HepG2 (cell line): Measurements from ENCODE around the gene PLIN5. TPM values are rescaled to one million over a fixed set of nuclear protein-coding genes. Genes with fewer than 3 reads are reported as not detected.

Source experiments
- ATF7-NPFF ChIP-seq: sonication (generic); formaldehyde crosslinking; IDR thresholded peaks from 2 replicates; pipeline ENCODE4 v1.8.1; 2023; ENCODE audit warnings: mild to moderate bottlenecking, low read depth, missing genetic modification reagents, moderate library complexity
- CBX5 ChIP-seq: sonication (generic); formaldehyde crosslinking; IDR thresholded peaks from 2 replicates; pipeline ENCODE4 v1.4.0; 2020; ENCODE audit warnings: missing genetic modification reagents, borderline replicate concordance
- CREM ChIP-seq, 2 experiments: sonication (generic) in 1 of 2; formaldehyde crosslinking in 1 of 2; IDR thresholded peaks; 2 replicates each; pipeline versions ENCODE4 v1.4.0 to v1.6.1; 2016 to 2020; ENCODE audit warnings: antibody characterized with exemption in 1 of 2, mild to moderate bottlenecking in 1 of 2, missing genetic modification reagents in 1 of 2
- FLYWCH1 ChIP-seq: sonication (generic); formaldehyde crosslinking; IDR thresholded peaks from 2 replicates; pipeline ENCODE4 v1.8.1; 2023; ENCODE audit warnings: mild to moderate bottlenecking, missing genetic modification reagents
- FOXJ3 ChIP-seq: sonication (generic); formaldehyde crosslinking; IDR thresholded peaks from 2 replicates; pipeline ENCODE4 v1.4.0; 2020; ENCODE audit warnings: missing genetic modification reagents, mild to moderate bottlenecking, borderline replicate concordance
- HCFC1 ChIP-seq: fragments of 150-350 bp; IDR thresholded peaks from 2 replicates; pipeline ENCODE4 v1.6.1; 2014; ENCODE audit warnings: low read depth, low read length
- KLF11 ChIP-seq: IDR thresholded peaks from 2 replicates; pipeline ENCODE4 v1.6.1; 2016; ENCODE audit warnings: missing compliant biosample characterization
- MED13 ChIP-seq: sonication (generic); formaldehyde crosslinking; IDR thresholded peaks from 2 replicates; pipeline ENCODE4 v1.5.0; 2020; ENCODE audit warnings: missing genetic modification reagents
- NFE2L2 ChIP-seq: fragments of 150-350 bp; IDR thresholded peaks from 2 replicates; pipeline ENCODE4 v1.6.1; 2014; ENCODE audit warnings: low read length
- ZFP36L1 ChIP-seq: sonication (generic); formaldehyde crosslinking; IDR thresholded peaks from 2 replicates; pipeline ENCODE4 v1.8.0; 2022; ENCODE audit warnings: mild to moderate bottlenecking, missing genetic modification reagents, moderate library complexity
- ZNF329 ChIP-seq: sonication (generic); formaldehyde crosslinking; IDR thresholded peaks from 2 replicates; pipeline ENCODE4 v1.9.0; 2021; ENCODE audit warnings: low read depth, mild to moderate bottlenecking, missing genetic modification reagents
- ZNF34 ChIP-seq: sonication (generic); formaldehyde crosslinking; IDR thresholded peaks from 2 replicates; pipeline ENCODE4 v1.4.0; 2020; ENCODE audit warnings: mild to moderate bottlenecking, missing genetic modification reagents, borderline replicate concordance
- ZNF552 ChIP-seq: sonication (generic); formaldehyde crosslinking; IDR thresholded peaks from 2 replicates; pipeline ENCODE4 v1.9.0; 2022; ENCODE audit warnings: missing genetic modification reagents, mild to moderate bottlenecking, borderline replicate concordance
- ZNF562 ChIP-seq: sonication (generic); formaldehyde crosslinking; IDR thresholded peaks from 2 replicates; pipeline ENCODE4 v1.8.0; 2022; ENCODE audit warnings: missing genetic modification reagents, borderline replicate concordance
- ZNF720 ChIP-seq: sonication (generic); formaldehyde crosslinking; IDR thresholded peaks from 2 replicates; pipeline ENCODE4 v1.4.0; 2020; ENCODE audit warnings: missing genetic modification reagents
- ZNF788 ChIP-seq: sonication (generic); formaldehyde crosslinking; IDR thresholded peaks from 2 replicates; pipeline ENCODE4 v1.5.0; 2020; ENCODE audit warnings: mild to moderate bottlenecking, missing genetic modification reagents, borderline replicate concordance
- ZNF792 ChIP-seq: IDR thresholded peaks from 2 replicates; pipeline ENCODE4 v1.6.1; 2016
- polyA plus RNA-seq, 8 experiments: library from polyadenylated mRNA; depleted of rRNA in 3 of 8; stranded (reverse) in 7 of 8; unstranded in 1 of 8; fragments of >200 nt; fragmentation: Illumina TruSeq in 4 of 8; extraction: Trizol in 4 of 8; gene quantifications; 2 replicates each; pipeline versions ENCODE4 v1.2.1 to v1.2.3, GENCODE V29; 2011 to 2016; ENCODE audit warnings: low read depth in 4 of 8, missing spikeins in 1 of 8, mixed read lengths in 1 of 8; ENCODE audit not compliant: insufficient read depth in 1 of 8
- total RNA-seq, 5 experiments: library from RNA; depleted of rRNA; stranded (reverse); fragments of >200 nt; fragmentation: Illumina TruSeq; extraction: Trizol; gene quantifications; 2 replicates each; pipeline ENCODE4 v1.2.3, GENCODE V29; 2016; ENCODE audit warnings: low read depth in 1 of 5
- TF ChIP-seq, protein P1 (sequence below): sonication (generic); formaldehyde crosslinking; IDR thresholded peaks from 2 replicates; pipeline ENCODE4 v1.8.0; 2022; ENCODE audit warnings: missing genetic modification reagents, mild to moderate bottlenecking, inconsistent platforms, borderline replicate concordance
- TF ChIP-seq, protein P2 (sequence below): sonication (generic); formaldehyde crosslinking; IDR thresholded peaks from 2 replicates; pipeline ENCODE4 v1.5.1; 2020; ENCODE audit warnings: mild to moderate bottlenecking, moderate library complexity, missing genetic modification reagents
- TF ChIP-seq, protein P3 (sequence below): sonication (generic); formaldehyde crosslinking; IDR thresholded peaks from 2 replicates; pipeline ENCODE4 v1.4.0; 2020; ENCODE audit warnings: mild to moderate bottlenecking, missing genetic modification reagents
- TF ChIP-seq, protein P4 (sequence below): sonication (generic); formaldehyde crosslinking; IDR thresholded peaks from 2 replicates; pipeline ENCODE4 v1.8.1; 2023; ENCODE audit warnings: mild to moderate bottlenecking, moderate library complexity, missing genetic modification reagents
- TF ChIP-seq, protein P5 (sequence below): sonication (generic); formaldehyde crosslinking; IDR thresholded peaks from 2 replicates; pipeline ENCODE4 v1.5.0; 2020; ENCODE audit warnings: mild to moderate bottlenecking, missing genetic modification reagents, moderate library complexity

The PLIN5 gene
- total and polyA plus RNA-seq, 2 of the 13 experiments (the other 11 are each of a cell fraction or from before 2014, with no cell fraction given), result 1.8 to 4.8 TPM

DNA sequence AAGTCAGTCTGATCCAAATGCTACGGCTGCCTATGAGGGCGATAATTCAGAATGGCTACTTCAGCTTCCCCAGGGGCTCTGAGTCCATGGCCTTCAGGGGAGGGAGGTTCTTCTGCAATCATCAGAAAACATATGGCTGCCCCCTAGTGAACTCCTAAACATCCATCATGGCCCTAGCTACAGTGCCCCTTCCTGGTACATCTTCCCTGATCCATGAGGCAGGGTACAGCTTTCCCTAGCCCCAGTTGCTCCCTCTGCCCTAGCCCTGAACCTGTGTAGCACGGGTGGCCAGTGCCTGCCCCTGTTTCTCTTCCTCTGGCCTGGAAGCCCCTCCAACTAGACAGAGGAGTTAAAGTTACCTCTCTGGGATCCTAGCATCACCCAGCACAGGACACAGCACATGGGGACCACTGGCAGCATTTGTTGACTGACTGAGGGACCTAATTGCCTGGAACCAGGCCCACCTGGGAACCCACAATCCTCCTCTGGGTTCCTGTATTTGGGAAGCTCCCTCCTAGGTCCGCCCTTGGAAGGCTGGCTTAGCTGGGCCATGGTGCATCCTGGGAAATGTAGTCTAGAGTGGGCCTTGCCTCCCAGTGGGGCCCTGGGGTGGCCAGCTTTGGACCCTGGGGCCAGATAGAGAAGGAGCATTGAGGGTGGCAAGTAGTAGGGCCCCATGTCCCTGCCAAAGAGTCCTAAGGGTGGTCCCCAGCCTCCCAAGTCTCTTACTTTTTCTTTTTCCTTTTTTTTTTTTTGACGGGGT lies 42.2 kb upstream of the PLIN5 start (continued):
- TF ChIP-seq ZNF720 (CRISPR knock-in tag), result no peak
- no peak for TF ChIP-seq CREM (IDR thresholded peaks at IDR 0.05)
- TF ChIP-seq CREM (CRISPR knock-in tag; IDR thresholded peaks at IDR 0.05), result no peak
- TF ChIP-seq, protein P1, sequence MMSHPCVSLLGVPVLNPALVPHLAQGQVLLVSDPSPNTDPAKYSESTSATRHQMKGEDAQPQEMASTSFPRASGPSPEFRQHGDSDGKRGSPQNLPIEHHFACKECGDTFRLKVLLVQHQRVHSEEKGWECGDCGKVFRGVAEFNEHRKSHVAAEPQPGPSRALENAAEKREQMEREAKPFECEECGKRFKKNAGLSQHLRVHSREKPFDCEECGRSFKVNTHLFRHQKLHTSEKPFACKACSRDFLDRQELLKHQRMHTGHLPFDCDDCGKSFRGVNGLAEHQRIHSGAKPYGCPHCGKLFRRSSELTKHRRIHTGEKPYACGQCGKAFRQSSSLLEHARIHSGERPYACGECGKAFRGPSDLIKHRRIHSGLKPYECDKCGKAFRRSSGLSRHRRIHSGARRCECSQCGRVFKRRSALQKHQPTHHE (CRISPR knock-in tag), result no peak
- TF ChIP-seq CBX5 (CRISPR knock-in tag), result no peak
- TF ChIP-seq FOXJ3, result no peak
- no peak for TF ChIP-seq KLF11 (CRISPR knock-in tag)
- no peak for TF ChIP-seq ZNF34 (CRISPR knock-in tag)
- no peak for TF ChIP-seq MED13 (CRISPR knock-in tag)
- TF ChIP-seq ZNF552 (CRISPR knock-in tag), result no peak
- no peak for TF ChIP-seq ZNF562
- TF ChIP-seq HCFC1, result peak; percentile 24; the same call in 1 of the 2 replicates
- no peak for TF ChIP-seq ZNF792 (CRISPR knock-in tag)
- TF ChIP-seq, protein P2, sequence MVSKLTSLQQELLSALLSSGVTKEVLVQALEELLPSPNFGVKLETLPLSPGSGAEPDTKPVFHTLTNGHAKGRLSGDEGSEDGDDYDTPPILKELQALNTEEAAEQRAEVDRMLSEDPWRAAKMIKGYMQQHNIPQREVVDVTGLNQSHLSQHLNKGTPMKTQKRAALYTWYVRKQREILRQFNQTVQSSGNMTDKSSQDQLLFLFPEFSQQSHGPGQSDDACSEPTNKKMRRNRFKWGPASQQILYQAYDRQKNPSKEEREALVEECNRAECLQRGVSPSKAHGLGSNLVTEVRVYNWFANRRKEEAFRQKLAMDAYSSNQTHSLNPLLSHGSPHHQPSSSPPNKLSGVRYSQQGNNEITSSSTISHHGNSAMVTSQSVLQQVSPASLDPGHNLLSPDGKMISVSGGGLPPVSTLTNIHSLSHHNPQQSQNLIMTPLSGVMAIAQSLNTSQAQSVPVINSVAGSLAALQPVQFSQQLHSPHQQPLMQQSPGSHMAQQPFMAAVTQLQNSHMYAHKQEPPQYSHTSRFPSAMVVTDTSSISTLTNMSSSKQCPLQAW (CRISPR knock-in tag), result no peak
- TF ChIP-seq ATF7-NPFF (CRISPR knock-in tag), result no peak
- TF ChIP-seq, protein P3, sequence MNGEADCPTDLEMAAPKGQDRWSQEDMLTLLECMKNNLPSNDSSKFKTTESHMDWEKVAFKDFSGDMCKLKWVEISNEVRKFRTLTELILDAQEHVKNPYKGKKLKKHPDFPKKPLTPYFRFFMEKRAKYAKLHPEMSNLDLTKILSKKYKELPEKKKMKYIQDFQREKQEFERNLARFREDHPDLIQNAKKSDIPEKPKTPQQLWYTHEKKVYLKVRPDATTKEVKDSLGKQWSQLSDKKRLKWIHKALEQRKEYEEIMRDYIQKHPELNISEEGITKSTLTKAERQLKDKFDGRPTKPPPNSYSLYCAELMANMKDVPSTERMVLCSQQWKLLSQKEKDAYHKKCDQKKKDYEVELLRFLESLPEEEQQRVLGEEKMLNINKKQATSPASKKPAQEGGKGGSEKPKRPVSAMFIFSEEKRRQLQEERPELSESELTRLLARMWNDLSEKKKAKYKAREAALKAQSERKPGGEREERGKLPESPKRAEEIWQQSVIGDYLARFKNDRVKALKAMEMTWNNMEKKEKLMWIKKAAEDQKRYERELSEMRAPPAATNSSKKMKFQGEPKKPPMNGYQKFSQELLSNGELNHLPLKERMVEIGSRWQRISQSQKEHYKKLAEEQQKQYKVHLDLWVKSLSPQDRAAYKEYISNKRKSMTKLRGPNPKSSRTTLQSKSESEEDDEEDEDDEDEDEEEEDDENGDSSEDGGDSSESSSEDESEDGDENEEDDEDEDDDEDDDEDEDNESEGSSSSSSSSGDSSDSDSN, result no peak
- no peak for TF ChIP-seq NFE2L2
- TF ChIP-seq FLYWCH1, result no peak
- TF ChIP-seq, protein P4, sequence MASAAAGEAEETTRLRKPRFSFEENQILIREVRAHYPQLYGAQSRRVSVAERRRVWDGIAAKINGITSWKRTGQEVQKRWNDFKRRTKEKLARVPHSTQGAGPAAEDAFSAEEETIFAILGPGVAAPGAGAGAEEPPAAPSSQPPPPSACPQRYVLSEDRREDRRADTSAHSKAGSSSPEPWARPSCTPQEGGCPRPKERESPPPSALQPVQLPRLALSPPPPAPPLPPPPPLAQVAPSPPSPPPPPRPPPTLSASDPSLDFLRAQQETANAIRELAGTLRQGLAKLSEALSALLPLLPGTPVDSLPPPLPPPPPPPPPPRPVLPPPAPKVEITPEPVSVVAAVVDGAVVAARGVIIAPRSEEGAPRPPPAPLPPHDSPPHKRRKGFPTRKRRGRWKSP (CRISPR knock-in tag), result no peak
- TF ChIP-seq, protein P5, sequence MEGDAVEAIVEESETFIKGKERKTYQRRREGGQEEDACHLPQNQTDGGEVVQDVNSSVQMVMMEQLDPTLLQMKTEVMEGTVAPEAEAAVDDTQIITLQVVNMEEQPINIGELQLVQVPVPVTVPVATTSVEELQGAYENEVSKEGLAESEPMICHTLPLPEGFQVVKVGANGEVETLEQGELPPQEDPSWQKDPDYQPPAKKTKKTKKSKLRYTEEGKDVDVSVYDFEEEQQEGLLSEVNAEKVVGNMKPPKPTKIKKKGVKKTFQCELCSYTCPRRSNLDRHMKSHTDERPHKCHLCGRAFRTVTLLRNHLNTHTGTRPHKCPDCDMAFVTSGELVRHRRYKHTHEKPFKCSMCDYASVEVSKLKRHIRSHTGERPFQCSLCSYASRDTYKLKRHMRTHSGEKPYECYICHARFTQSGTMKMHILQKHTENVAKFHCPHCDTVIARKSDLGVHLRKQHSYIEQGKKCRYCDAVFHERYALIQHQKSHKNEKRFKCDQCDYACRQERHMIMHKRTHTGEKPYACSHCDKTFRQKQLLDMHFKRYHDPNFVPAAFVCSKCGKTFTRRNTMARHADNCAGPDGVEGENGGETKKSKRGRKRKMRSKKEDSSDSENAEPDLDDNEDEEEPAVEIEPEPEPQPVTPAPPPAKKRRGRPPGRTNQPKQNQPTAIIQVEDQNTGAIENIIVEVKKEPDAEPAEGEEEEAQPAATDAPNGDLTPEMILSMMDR (CRISPR knock-in tag), result peak; percentile 16
- no peak for TF ChIP-seq ZNF329 (CRISPR knock-in tag)
- TF ChIP-seq ZFP36L1 (CRISPR knock-in tag), result no peak
- no peak for TF ChIP-seq ZNF788 (CRISPR knock-in tag)
